ENCODE results near the gene TMEM203.

Gene TMEM203

GRCh38 chr9:137163365-137163715 lies 42.1 kb downstream of the TMEM203 start:
- peak; percentile 55 for DNase-seq

DNA sequence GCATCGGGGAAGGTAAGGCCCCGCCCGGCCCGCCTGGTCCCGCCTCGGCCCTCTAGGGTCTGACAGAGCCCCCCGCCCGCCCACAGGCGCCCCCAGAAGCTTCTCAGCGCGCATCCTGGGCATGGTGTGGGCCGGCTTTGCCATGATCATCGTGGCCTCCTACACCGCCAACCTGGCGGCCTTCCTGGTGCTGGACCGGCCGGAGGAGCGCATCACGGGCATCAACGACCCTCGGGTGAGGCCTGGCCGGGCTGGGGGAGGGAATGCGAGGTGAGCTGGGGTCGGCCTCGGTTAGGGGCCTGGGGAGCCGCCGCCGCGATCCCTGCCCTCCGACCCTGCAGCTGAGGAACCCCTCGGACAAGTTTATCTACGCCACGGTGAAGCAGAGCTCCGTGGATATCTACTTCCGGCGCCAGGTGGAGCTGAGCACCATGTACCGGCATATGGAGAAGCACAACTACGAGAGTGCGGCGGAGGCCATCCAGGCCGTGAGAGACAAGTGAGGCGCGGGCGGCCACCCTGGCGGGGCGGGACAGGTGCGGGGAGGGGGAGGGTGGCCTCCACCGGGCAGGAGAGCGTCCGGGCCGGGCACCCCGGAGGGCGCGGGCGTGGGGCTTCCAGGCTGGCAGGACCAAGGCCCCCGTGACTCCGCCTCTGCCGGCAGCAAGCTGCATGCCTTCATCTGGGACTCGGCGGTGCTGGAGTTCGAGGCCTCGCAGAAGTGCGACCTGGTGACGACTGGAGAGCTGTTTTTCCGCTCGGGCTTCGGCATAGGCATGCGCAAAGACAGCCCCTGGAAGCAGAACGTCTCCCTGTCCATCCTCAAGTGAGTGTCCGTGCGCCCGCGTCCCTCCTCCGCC lies 42.7 kb downstream of the TMEM203 start:
- peak; percentile 90 for DNase-seq

DNA sequence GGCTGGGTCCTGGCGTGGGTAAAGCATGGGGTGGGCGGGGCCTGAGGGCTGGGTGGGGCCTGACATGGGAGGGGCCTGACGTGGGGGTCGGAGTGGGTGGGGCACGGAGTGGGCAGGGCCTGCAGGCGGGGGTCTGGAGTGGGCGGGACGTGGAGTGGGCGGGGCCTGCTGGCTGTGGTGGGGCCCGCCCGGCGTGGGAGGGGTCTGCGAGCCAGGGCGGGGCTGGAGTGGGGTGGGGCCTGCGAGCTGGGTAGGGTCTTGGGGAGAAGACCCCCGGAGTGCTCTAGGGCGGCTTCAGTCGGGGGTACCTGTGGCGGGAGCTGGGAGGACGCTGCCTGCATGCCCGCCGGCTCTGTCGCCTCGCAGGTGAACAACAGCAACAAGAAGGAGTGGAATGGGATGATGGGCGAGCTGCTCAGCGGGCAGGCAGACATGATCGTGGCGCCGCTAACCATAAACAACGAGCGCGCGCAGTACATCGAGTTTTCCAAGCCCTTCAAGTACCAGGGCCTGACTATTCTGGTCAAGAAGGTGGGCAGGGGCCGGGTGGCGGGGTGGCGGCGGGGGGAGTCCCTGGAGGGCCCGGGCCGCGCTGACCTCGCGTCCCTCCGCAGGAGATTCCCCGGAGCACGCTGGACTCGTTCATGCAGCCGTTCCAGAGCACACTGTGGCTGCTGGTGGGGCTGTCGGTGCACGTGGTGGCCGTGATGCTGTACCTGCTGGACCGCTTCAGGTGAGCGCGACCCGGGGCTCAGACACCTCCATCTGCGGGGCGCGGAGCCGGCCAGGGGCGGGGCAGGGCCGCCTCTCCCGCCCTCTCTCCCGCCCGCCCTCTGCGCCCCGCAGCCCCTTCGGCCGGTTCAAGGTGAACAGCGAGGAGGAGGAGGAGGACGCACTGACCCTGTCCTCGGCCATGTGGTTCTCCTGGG lies 43.6 kb downstream of the TMEM203 start:
- DNase-seq: peak; percentile 90

GRCh38 chr9:137160716-137161557 lies 44.5 kb downstream of the TMEM203 start:
- peak; percentile 94 for DNase-seq

DNA sequence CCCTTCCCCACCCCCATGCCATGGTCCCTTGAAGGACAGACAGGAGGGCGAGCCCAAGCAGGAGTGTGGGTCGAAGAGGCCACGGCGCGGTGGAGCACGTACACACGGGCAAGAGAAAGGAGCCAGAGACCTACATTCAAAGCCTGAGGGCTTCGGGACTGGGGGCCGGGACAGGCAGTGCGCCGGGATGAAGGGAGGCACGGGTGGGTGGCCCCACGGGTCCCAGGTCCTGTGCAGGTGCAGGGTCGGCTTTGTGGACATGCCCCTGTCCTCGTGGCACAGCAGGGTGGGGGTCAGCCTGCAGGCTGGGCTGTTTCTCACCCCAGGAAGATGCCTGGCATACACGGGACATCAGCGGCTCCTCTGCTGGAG lies 45.4 kb downstream of the TMEM203 start:
- no peak for DNase-seq

GRCh38 chr9:137159105-137160053 lies 46.1 kb downstream of the TMEM203 start:
- DNase-seq: no peak

DNA sequence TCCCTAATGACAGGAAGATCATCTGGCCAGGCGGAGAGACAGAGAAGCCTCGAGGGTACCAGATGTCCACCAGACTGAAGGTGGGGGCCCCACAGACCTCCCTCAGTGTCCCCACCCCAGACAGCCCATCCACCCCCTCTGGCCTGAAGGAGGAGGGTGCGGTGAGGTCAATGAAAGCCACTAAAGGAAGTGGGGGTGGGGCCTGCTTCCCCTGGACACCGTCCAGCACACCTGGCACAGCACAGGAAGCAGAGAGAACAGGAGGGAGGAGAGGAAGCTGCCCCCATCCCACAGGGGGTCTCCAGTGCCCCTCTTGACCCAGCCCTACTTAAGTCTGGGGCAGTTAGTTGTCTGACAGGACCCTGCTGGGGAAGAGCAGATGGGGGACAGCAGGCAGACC lies 46.8 kb downstream of the TMEM203 start:
- peak; percentile 67 for DNase-seq

DNA sequence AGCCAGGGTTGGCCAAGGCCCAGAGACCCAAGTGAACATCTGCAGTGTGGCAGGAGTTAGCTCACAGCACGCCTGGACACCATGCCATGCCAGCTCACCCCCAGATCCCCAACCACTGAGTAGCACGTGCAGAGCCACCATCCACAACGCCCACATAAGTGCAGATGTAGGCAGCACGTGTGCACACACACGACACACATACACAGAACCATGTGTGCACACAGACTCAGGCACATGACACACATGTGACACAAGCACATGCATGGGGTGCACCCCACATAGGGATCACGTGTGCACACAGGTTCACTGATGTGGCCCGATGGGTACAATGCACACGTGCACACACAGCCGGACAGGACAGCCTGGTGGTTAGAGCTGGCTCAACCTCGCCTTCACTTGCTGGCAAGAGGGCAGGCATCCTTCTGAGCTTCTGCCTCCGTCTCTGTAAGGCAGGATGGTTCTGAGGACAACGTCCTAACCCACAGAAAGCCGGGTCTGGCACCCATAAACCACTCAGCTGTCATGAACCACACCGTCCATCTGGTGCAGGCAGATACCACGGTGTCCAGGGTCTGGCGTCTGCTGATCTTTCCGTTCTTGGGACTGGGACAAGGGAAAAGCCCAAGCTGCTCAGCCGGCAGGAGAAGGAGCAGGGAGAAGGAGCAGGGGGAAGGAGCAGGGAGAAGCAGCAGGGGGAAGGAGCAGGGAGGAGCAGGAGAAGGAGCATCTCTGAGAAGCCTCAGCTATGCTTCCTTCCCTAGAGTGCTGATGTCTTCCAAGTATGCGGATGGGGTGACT lies 47.6 kb downstream of the TMEM203 start:
- DNase-seq: no peak

DNA sequence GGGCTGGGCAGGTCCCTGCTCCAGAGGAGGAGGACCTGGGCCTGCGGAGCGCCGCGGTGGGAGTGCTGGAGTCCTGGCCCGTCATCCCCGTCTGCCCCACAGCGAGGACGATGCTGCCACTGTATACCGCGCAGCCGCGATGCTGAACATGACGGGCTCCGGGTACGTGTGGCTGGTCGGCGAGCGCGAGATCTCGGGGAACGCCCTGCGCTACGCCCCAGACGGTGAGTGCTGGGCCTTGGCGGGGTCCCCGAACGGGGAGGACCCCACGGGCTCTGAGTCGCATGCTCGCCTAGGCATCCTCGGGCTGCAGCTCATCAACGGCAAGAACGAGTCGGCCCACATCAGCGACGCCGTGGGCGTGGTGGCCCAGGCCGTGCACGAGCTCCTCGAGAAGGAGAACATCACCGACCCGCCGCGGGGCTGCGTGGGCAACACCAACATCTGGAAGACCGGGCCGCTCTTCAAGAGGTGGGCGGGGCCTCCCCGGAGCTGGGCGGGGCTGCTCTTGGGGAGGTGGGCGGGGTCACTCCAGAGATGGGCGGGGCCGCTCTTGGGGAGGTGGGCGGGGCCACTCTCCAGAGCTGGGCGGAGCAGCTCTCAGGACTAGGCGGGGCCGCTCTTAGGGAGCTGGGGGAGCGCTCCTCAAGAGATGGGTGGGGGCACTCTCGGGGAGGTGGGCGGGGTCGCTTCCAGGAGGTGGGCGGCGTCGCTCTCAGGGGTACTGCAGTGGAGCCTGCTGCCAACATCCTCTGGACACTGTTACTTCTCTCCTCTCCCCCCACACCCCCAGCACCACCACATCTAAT lies 48.7 kb downstream of the TMEM203 start:
- peak; percentile 47 for DNase-seq

All from DMS53 (cell line).